ENCODE data around the gene ZFR.

- TF ChIP-seq CTCF (IDR thresholded peaks at IDR 0.05; ENCODE audit: poor library complexity), result no peak
- TF ChIP-seq EZH2phosphoT487 (IDR thresholded peaks at IDR 0.05; ENCODE audit: low read depth, severe bottlenecking, unreplicated experiment), result no peak
- no peak for TF ChIP-seq EZH2 (IDR thresholded peaks at IDR 0.05; ENCODE audit: borderline replicate concordance)
Observed at GRCh38 chr5:32432633-32433032, 11.9 kb downstream of the ZFR start.
